ENCODE data around the gene YPEL4.

DNA sequence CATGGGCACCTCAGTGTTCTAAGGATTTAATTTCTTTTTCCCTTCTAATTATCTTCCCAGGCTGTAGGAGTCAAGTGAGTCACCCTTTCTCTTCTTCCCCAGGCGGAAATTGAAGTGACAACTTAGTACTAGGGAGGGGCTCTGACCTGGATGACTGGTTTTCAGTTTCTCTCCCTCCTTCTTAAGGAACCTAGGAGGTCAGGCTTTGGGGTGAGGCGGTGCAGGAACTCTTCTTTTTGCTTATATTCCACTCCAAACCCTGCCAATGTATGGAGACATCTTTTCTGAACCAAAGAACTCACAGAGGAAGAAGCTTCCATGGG is 30.8 kb upstream of the YPEL4 start:
- TF ChIP-seq, protein P1, sequence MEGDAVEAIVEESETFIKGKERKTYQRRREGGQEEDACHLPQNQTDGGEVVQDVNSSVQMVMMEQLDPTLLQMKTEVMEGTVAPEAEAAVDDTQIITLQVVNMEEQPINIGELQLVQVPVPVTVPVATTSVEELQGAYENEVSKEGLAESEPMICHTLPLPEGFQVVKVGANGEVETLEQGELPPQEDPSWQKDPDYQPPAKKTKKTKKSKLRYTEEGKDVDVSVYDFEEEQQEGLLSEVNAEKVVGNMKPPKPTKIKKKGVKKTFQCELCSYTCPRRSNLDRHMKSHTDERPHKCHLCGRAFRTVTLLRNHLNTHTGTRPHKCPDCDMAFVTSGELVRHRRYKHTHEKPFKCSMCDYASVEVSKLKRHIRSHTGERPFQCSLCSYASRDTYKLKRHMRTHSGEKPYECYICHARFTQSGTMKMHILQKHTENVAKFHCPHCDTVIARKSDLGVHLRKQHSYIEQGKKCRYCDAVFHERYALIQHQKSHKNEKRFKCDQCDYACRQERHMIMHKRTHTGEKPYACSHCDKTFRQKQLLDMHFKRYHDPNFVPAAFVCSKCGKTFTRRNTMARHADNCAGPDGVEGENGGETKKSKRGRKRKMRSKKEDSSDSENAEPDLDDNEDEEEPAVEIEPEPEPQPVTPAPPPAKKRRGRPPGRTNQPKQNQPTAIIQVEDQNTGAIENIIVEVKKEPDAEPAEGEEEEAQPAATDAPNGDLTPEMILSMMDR (IDR thresholded peaks at IDR 0.05; ENCODE audit: insufficient read depth, low read depth, low read length), result no peak
- no peak for TF ChIP-seq EZH2 (IDR thresholded peaks at IDR 0.05; ENCODE audit: insufficient read depth, low read length)
